ENCODE results near the gene MYZAP.

Gene MYZAP

GRCh38 chr15:57654153-57654852 lies 62.6 kb downstream of the MYZAP start:
- Histone ChIP-seq H3K27ac (ENCODE audit: low read length) (no peak overlapping the region), H3K27me3 (ENCODE audit: insufficient read depth, low read length) (no peaks in the 10 kb centered on the region), H3K4me1 (ENCODE audit: insufficient read depth, low read length) (no peaks in the 10 kb centered on the region), H3K4me3 (ENCODE audit: low read length) (no peak overlapping the region), H3K9ac (ENCODE audit: low read depth, low read length) (no peak overlapping the region), H3K9me3 (ENCODE audit: insufficient read depth, low read depth, low read length) (no peaks in the 10 kb centered on the region), H3K36me3 (ENCODE audit: insufficient read depth, low read depth, low read length) (no peaks in the 10 kb centered on the region)

GRCh38 chr15:57655053-57655452 lies 63.3 kb downstream of the MYZAP start:
- H3K36me3 ChIP-seq (ENCODE audit: insufficient read depth, low read depth, low read length), result no peaks in the 10 kb centered on the region
- no peaks in the 10 kb centered on the region for H3K4me1 ChIP-seq (ENCODE audit: insufficient read depth, low read length)
- no peak overlapping the region for H3K4me3 ChIP-seq (ENCODE audit: low read length)
- no peaks in the 10 kb centered on the region for H3K27me3 ChIP-seq (ENCODE audit: insufficient read depth, low read length)
- H3K9me3 ChIP-seq (ENCODE audit: insufficient read depth, low read depth, low read length), result no peaks in the 10 kb centered on the region
- H3K9ac ChIP-seq (ENCODE audit: low read depth, low read length), result no peak overlapping the region
- H3K27ac ChIP-seq (ENCODE audit: low read length), result no peak overlapping the region

- Histone ChIP-seq H3K9ac (ENCODE audit: low read depth, low read length) (no peak overlapping the region), H3K4me3 (ENCODE audit: low read length) (no peak overlapping the region), H3K27ac (ENCODE audit: low read length) (no peak overlapping the region), H3K27me3 (ENCODE audit: insufficient read depth, low read length) (no peaks in the 10 kb centered on the region), H3K4me1 (ENCODE audit: insufficient read depth, low read length) (no peaks in the 10 kb centered on the region), H3K9me3 (ENCODE audit: insufficient read depth, low read depth, low read length) (no peaks in the 10 kb centered on the region), H3K36me3 (ENCODE audit: insufficient read depth, low read depth, low read length) (no peaks in the 10 kb centered on the region)
Measured at GRCh38 chr15:57655809-57656208, 64.1 kb downstream of the MYZAP start.

GRCh38 chr15:57656434-57656833 lies 64.7 kb downstream of the MYZAP start:
- H3K27ac ChIP-seq (ENCODE audit: low read length), result no peak overlapping the region
- no peaks in the 10 kb centered on the region for H3K27me3 ChIP-seq (ENCODE audit: insufficient read depth, low read length)
- no peaks in the 10 kb centered on the region for H3K4me1 ChIP-seq (ENCODE audit: insufficient read depth, low read length)
- no peaks in the 10 kb centered on the region for H3K9me3 ChIP-seq (ENCODE audit: insufficient read depth, low read depth, low read length)
- no peak overlapping the region for H3K4me3 ChIP-seq (ENCODE audit: low read length)
- H3K9ac ChIP-seq (ENCODE audit: low read depth, low read length), result no peak overlapping the region
- H3K36me3 ChIP-seq (ENCODE audit: insufficient read depth, low read depth, low read length), result no peaks in the 10 kb centered on the region

GRCh38 chr15:57657619-57658018 lies 65.9 kb downstream of the MYZAP start:
- Histone ChIP-seq H3K36me3 (ENCODE audit: insufficient read depth, low read depth, low read length) (no peaks in the 10 kb centered on the region), H3K27me3 (ENCODE audit: insufficient read depth, low read length) (no peaks in the 10 kb centered on the region), H3K4me3 (ENCODE audit: low read length) (no peak overlapping the region), H3K9ac (ENCODE audit: low read depth, low read length) (no peak overlapping the region), H3K9me3 (ENCODE audit: insufficient read depth, low read depth, low read length) (no peaks in the 10 kb centered on the region), H3K27ac (ENCODE audit: low read length) (no peak overlapping the region), H3K4me1 (ENCODE audit: insufficient read depth, low read length) (no peaks in the 10 kb centered on the region)

GRCh38 chr15:57662091-57662744 lies 70.5 kb downstream of the MYZAP start:
- Histone ChIP-seq H3K4me3 (ENCODE audit: low read length) (no peak overlapping the region), H3K27me3 (ENCODE audit: insufficient read depth, low read length) (no peaks in the 10 kb centered on the region), H3K36me3 (ENCODE audit: insufficient read depth, low read depth, low read length) (no peaks in the 10 kb centered on the region), H3K9ac (ENCODE audit: low read depth, low read length) (no peak overlapping the region), H3K9me3 (ENCODE audit: insufficient read depth, low read depth, low read length) (no peaks in the 10 kb centered on the region), H3K4me1 (ENCODE audit: insufficient read depth, low read length) (no peaks in the 10 kb centered on the region), H3K27ac (ENCODE audit: low read length) (no peak overlapping the region)

GRCh38 chr15:57662802-57663201 lies 71.1 kb downstream of the MYZAP start:
- Histone ChIP-seq H3K27me3 (ENCODE audit: insufficient read depth, low read length) (no peaks in the 10 kb centered on the region), H3K4me1 (ENCODE audit: insufficient read depth, low read length) (no peaks in the 10 kb centered on the region), H3K27ac (ENCODE audit: low read length) (no peak overlapping the region), H3K9me3 (ENCODE audit: insufficient read depth, low read depth, low read length) (no peaks in the 10 kb centered on the region), H3K9ac (ENCODE audit: low read depth, low read length) (no peak overlapping the region), H3K36me3 (ENCODE audit: insufficient read depth, low read depth, low read length) (no peaks in the 10 kb centered on the region), H3K4me3 (ENCODE audit: low read length) (no peak overlapping the region)

GRCh38 chr15:57663262-57663661 lies 71.6 kb downstream of the MYZAP start:
- Histone ChIP-seq H3K9me3 (ENCODE audit: insufficient read depth, low read depth, low read length) (no peaks in the 10 kb centered on the region), H3K4me1 (ENCODE audit: insufficient read depth, low read length) (no peaks in the 10 kb centered on the region), H3K36me3 (ENCODE audit: insufficient read depth, low read depth, low read length) (no peaks in the 10 kb centered on the region), H3K9ac (ENCODE audit: low read depth, low read length) (no peak overlapping the region), H3K27ac (ENCODE audit: low read length) (no peak overlapping the region), H3K27me3 (ENCODE audit: insufficient read depth, low read length) (no peaks in the 10 kb centered on the region), H3K4me3 (ENCODE audit: low read length) (no peak overlapping the region)

GRCh38 chr15:57665194-57665593 lies 73.5 kb downstream of the MYZAP start:
- Histone ChIP-seq H3K4me3 (ENCODE audit: low read length) (no peak overlapping the region), H3K36me3 (ENCODE audit: insufficient read depth, low read depth, low read length) (no peaks in the 10 kb centered on the region), H3K27me3 (ENCODE audit: insufficient read depth, low read length) (no peaks in the 10 kb centered on the region), H3K9me3 (ENCODE audit: insufficient read depth, low read depth, low read length) (no peaks in the 10 kb centered on the region), H3K27ac (ENCODE audit: low read length) (no peak overlapping the region), H3K9ac (ENCODE audit: low read depth, low read length) (no peak overlapping the region), H3K4me1 (ENCODE audit: insufficient read depth, low read length) (no peaks in the 10 kb centered on the region)

- H3K27ac ChIP-seq (ENCODE audit: low read length), result no peak overlapping the region
Measured at GRCh38 chr15:57665939-57666338, 74.2 kb downstream of the MYZAP start.

GRCh38 chr15:57667171-57667849 lies 75.6 kb downstream of the MYZAP start:
- Histone ChIP-seq H3K27ac (ENCODE audit: low read length) (no peak overlapping the region), H3K27me3 (ENCODE audit: insufficient read depth, low read length) (no peaks in the 10 kb centered on the region), H3K4me3 (ENCODE audit: low read length) (no peak overlapping the region)

More at GRCh38 chr15:57665939-57666338, 74.2 kb downstream of the MYZAP start:
- H3K27me3 ChIP-seq (ENCODE audit: insufficient read depth, low read length), result no peaks in the 10 kb centered on the region
- no peaks in the 10 kb centered on the region for H3K36me3 ChIP-seq (ENCODE audit: insufficient read depth, low read depth, low read length)
- H3K9me3 ChIP-seq (ENCODE audit: insufficient read depth, low read depth, low read length), result no peaks in the 10 kb centered on the region
- no peak overlapping the region for H3K9ac ChIP-seq (ENCODE audit: low read depth, low read length)
- H3K4me3 ChIP-seq (ENCODE audit: low read length), result no peak overlapping the region
- no peaks in the 10 kb centered on the region for H3K4me1 ChIP-seq (ENCODE audit: insufficient read depth, low read length)

GRCh38 chr15:57668016-57668415 lies 76.3 kb downstream of the MYZAP start:
- no peaks in the 10 kb centered on the region for H3K27me3 ChIP-seq (ENCODE audit: insufficient read depth, low read length)
- H3K4me3 ChIP-seq (ENCODE audit: low read length), result no peak overlapping the region
- no peak overlapping the region for H3K9ac ChIP-seq (ENCODE audit: low read depth, low read length)
- no peak overlapping the region for H3K27ac ChIP-seq (ENCODE audit: low read length)
- no peaks in the 10 kb centered on the region for H3K4me1 ChIP-seq (ENCODE audit: insufficient read depth, low read length)
- H3K36me3 ChIP-seq (ENCODE audit: insufficient read depth, low read depth, low read length), result no peaks in the 10 kb centered on the region
- H3K9me3 ChIP-seq (ENCODE audit: insufficient read depth, low read depth, low read length), result no peaks in the 10 kb centered on the region

More at GRCh38 chr15:57667171-57667849, 75.6 kb downstream of the MYZAP start:
- Histone ChIP-seq H3K9me3 (ENCODE audit: insufficient read depth, low read depth, low read length) (no peaks in the 10 kb centered on the region), H3K4me1 (ENCODE audit: insufficient read depth, low read length) (no peaks in the 10 kb centered on the region), H3K36me3 (ENCODE audit: insufficient read depth, low read depth, low read length) (no peaks in the 10 kb centered on the region), H3K9ac (ENCODE audit: low read depth, low read length) (no peak overlapping the region)

Data from iPS-20b (cell line).